Activated T-cell treated with anti-CD3 and anti-CD28 coated beads for 24 hours (primary cell): Measurements from ENCODE around the gene NSUN5.
"Not testable (repeated sequence)": the region's sequence is repeated elsewhere in the genome, so short reads cannot be mapped to it uniquely, and the experiment has no call there.

Experiments used
- DNase-seq: peaks from one replicate; pipeline ENCODE4 v3.0.0-alpha.2; 2020; ENCODE audit warnings: low read depth

NSUN5 gene

DNA sequence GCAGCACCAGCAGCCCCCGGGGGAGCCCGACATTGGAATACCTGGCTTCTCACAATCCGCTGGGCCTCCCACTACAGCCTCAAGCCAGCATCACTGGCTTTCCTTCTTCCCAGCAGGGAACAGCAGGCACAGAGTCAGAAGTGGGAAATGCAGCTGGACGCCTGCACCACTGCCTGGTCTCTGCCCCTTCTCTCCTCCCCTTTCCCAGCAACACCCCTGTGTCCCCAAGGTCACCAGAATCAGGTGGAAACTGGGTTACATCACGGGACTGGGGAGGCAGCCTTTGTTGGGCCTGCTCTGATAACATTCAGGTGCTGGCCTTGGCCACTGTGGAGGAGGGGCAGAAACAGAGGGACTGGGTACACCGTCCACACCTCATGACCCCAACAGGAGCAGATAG is 16.8 kb upstream of the NSUN5 start:
- not testable (repeated sequence) for DNase-seq

DNA sequence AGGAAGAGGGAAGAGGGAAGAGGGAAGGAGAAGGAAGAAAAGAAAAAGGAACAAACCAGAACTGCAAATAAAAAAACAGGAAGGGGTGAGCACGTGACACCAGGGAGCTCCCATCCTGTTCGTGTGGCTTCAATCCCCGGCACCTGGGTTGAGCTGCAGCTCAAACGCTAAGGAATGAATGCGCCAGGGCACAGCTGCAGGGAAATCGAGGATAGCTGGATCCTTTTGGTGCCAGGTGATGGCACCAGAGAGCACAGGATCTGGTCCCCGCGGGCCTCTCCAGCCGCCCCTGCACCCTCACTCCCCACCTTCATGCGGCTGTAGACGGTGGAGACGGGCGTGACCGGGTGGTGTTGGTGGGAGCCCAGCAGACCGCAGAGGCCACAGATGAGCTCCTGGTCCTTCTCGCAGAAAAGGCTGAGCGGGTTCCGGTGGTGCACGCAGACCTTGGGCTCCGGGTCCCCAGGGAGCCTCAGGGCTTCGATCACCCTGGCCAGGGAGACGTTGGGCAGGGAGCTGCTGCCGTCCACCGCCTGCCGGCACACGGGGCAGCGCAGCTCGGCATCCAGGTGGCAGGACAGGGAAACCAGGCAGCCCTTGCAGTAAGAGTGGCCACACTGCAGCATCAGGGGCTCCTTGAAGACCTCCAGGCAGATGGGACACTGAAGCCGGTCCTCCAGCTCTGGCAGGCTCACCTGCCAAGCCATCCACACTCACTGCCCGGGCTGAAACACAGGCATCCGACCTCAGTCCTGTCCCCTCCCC is 15.6 kb upstream of the NSUN5 start:
- DNase-seq, result peak; percentile 39

DNA sequence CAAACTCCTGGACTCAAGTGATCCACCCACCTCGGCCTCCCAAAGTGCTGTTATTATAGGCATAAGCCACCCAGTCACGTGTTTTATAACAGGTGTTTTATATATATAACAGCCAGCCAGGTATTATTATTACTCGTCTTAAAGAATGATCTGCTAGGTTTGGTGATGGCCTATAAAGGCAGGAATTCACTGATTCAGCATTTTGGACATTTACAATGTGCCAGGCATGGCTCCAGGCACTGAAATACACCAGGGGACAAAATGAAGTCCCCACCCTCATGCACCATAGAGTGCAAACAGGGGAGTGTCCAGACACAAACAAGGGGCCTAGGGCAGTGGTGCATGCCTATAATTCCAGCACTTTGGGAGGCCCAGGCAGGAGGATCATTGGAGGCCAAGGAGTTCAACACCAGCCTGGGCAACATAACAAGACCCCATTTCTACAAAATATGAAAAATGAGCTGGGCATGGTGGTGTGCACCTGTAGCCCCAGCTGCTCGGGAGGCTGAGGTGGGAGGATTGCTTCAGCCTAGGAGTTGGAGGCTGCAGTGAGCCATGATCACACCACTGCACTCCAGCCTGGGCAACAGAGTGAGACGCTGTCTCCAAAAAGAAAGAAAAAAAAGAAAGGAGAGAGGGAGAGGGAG is 14.9 kb upstream of the NSUN5 start:
- not testable (repeated sequence) for DNase-seq

DNA sequence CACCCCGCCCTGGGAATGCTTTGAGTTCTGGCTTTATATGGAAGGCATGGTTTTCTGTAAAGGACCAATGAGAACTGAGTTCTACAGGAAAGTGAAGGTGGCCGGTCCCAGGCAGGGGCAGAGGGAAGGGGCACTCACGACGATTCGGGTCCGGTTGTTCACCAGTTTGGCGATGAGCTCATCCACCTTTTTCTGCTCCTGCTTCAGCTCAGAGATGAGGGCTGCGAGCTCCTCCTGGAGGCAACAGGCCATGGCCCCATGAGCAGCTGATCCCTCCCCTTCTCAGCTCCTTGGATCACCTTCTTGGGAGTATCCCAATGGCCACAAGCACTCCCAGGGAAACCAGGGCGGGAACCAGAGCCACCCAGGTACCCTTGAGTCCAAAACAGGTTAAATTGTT is 11.4 kb upstream of the NSUN5 start:
- not testable (repeated sequence) for DNase-seq

DNA sequence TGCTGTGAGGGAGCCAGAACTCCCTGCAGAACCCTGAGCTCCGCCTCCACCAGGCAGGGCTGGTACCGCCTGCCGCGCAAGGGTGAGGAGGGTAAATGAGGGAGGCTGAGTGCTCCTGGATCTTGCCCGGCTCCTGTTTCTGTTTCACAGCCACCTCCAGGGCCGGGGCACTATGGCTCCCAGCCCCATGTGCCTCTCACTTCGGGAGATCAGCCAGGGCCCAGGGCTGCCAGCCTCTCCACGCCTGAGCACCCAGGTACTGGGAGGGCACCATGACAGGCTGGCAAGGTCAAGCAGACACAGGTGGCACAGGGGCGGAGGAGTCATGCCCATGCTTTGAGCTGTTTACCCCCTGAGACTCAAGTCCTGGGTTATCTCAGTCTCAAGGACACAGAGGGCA is 10.9 kb upstream of the NSUN5 start:
- DNase-seq, result not testable (repeated sequence)

DNA sequence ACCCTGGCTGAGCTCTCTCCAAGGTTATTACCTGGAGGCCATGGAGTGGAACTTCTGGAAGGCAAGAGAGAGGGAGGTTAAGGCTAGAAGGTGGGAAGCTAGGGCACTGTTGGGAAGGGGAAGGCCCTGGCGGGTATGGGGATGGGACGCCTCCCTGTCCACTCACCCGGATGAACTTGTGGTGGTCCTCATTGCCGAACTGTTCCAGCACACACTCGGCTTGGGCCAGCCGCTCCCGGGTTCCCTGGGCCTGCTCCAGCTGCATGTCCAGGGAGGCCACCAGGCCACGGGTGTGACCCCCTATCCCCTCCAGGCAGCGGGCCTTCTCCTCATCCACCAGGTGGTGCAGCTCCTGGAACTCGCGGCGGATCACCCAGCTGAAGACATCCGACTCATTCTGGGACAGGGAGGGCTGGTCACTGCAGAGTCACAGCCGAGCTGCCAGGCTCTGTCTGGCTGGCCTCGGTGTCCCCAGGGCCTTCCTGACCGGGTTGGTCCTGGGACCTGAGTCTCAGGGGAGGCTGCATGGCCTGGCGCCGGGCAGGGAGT is 10.1 kb upstream of the NSUN5 start:
- not testable (repeated sequence) for DNase-seq

DNA sequence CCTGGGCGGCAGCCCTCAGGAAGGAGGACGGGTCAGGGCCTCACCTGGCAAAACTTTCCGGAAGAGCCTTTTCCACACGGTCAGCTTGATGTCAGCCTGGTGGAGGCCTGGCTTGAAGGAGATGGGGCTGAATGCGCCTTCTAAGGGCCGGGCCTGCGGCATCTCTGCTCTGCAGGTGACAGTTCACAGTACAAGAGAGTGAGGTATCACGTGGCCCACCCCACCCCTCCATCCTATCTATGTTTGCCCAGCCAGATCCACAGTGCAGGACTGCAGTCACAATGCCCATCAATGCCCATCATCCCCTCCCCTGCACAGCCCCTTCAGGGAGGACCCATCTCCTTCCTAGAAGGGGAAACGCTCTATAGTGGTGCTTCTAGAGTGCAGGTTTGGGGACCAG is 7.9 kb upstream of the NSUN5 start:
- no peak for DNase-seq

DNA sequence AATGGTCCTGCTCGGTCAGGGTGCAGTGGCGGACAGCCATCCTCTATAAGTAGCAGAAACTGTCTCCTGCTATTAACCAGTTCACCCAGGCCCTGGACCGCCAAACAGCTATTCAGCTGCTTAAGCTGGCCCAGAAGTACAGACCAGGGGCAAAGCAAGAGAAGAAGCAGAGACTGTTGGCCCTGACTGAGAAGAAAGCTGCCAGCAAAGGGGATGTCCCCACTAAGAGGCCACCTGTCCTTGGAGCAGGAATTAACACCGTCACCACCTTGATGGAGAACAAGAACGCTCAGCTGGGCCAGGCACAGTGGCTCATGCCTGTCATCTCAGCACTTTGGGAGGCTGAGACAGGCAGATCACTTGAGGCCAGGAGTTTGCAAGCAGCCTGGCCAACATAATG is 5.6 kb upstream of the NSUN5 start:
- DNase-seq, result no peak

DNA sequence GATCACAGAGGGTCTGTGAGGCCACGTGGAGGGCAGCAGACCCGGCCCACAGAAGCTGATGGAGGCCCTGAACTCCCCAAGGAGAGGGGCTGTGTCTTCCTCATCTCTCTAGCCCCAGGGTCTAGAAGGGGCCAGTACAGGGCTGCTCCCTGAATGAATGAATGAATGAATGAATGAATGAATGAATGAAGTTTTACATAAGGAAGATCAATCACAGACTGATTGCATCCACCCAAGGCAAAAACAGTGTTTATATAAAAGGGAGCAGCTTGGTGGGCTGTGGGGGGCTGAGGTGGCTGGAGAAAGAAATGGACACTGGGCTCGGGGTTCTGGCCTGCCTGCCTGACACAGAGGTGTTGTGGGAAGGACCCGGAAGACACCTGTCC is 4.9 kb upstream of the NSUN5 start:
- DNase-seq, result no peak

DNA sequence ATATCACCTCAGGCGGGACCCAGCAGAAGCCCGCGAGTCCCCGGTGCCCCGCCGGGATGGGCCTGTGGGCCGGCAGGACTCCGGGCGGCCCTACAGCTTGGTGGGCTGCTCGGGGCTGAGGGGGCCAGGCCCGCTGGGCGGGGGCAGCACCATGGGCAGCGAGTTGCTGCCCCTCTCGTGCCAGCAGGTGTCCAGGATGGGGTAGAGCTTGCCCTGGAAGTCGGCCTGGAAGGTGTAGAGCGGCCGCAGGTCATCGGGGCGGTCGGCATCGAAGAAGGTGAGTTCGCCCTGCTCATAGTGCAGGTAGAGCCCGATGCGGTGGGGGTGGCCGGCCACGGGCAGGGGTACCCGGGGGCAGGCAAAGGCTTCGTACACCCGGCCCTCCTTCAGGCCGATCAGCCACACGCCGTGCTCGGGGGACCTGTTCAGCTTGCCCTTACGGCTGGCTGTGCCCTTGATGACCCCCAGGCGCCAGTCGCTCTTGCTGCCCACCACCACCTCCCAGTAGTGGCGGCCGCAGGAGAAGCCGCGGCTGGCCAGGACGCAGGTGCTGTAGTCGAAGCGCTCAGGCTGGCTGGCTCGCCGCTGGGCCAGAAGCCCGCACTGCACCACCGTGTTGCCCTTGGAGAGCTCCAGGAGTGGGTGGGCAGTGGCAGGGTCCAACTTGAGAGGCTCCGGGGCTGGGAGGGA is 4.3 kb upstream of the NSUN5 start:
- DNase-seq, result no peak

DNA sequence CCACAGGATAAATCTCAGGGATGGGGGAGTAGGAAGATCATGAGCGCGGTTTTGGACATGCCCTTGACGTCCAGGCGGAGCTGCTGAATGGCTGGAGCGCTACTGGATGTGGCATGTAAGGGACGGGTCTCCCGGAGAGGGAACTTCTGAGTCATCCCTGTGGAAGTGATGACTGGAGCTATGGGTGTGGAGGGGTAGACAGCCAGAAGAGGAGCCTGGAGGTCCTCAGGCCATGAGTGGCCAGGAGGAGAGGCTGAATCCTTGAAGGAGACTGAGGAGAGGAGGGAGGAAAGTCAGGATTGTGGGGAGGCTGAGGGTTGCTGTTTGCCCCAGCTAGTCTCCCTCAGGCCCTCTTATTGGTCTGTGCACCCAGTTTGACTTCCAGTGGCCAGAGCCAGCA is 2.8 kb upstream of the NSUN5 start:
- not testable (repeated sequence) for DNase-seq

DNA sequence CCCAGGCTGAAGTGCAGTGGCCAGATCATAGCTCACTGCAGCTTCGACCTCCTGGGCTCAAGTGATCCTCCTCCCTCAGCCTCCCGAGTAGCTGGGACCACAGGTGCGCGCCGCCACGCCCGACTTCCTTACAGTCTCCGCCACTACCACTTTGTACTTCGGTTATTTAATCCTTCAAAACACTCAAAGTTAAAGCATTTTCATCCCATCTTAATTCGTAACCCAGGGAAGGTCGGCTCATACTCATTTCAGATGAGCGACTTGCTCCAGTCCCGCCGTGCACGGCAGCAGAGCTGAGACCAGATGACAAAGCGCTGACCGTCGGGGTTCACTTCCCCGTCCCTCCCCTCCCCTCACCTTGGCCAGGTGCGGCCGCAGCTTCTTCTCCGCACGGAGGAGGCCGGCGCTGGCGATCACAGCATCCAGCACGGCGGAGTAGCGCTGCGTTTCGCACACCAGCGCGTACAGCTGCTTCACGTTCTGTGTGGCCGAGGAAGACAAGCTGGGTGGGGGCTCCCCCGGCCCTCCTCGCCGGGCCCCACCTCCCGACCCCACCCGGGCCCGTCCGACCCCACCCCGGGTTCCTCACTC is 457 bp downstream of the NSUN5 start:
- no peak for DNase-seq

DNA sequence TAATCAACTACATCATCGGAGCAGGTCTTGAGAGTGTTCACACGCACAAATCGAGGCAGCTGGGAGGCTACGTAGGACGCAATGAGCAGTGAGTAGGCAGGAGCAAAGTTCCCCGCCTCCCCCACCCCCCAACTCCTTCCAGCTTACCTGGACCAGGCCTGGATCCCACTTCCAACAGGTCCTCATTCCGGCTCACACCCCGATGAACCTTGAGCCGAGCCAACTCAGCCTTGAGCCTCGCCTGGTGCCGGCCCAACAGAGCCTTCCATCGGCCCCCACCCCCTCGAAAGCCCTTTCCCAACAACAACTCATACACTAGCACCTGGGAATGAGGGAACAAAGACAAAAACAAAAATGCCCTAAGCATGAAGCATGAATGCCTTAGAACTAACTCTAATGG is 1.2 kb downstream of the NSUN5 start:
- no peak for DNase-seq

DNA sequence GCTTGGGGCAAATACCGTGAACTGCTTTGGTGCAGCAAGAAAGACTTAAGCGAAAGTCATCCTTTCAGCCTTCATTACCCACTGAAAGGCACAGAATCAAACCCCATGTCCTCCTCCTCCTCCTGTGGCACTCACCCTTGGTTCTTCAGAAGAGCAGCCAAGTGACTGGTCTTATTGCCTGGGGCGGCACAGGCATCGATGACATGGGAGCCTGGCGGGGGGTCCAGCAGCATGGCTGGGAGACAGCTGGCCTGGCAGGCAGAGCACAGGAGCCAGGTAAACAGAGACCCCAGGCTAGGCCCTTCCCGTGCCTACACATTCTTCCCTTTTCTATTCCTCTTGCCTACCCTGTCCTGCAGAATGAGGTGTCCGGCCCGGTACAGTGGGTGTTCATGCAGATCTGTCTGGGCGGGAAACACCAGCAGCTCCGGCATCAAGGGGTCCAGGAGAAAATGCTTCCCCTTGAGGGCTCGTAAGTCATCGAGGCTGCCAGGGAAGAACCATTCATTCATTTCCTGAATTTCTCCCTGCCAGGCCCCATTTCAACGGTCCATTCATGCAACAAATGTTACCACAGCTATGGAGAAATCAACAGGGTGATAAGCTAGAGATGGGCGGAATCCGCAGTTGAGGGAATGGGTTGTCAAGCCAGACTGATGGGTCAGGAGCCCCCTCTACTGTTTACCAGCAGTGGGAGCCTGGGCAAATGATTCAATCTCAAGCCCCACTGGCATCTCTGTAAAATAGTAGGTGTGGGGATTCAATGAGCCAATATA is 3.8 kb downstream of the NSUN5 start:
- DNase-seq, result not testable (repeated sequence)

DNA sequence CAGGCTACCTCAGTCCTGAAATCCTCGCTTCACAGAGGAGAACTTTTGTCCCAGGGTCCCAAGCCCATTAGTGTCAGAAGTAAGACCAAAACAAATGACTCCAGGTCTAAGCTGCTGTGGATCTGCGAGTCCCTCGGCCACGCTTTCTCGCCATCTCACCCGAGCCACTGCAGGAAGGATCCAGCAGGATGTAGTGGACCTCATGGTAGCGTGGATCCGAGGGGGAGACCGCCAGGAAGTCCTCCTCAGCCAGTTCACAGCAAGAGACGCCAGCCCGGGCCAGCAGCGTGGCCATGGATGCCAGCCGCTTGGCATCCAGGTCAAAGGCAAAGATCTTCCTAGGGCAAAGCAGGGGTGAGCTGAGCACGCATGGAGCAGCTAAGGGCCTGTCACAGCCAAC is 4.6 kb downstream of the NSUN5 start:
- DNase-seq, result no peak

DNA sequence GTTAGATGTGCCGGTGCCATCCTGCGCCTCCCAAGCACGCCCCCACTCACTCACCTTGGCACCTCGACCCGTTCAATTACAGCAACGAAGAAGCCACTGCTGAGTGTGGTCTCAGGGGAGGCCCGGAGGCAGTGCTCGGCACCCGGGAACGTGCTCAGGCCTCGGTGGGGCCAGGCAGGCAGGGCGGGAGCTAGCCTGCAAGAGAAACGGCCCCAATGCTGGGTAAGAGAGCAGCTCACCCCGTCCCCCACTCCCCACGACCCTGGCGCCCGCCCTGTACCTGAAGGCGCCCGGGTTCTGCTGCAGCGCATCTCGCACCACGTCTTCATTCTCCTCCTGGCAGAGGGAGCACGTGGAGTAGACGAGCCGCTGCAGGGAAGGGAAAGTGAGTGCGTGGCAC is 5.1 kb downstream of the NSUN5 start:
- DNase-seq, result no peak

DNA sequence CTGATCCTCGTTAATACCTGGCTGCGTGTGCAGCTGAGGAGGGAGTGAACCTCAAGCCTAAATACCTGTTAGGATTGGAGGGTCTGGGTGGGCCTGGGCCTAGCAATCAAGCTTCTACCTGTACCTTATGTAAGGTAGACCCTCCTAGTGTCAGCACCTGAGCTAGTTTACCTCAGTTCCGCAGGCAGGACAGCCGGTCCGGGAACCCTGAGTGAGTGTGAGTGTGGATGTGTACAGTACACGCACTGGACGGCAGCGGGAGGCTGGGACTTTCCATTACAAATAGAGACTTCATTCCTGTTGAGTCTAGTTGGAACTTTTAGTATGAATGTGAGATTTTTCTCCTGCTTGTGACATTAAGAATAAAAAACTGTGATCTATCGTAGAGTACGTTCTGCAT is 5.8 kb downstream of the NSUN5 start:
- DNase-seq, result not testable (repeated sequence)

DNA sequence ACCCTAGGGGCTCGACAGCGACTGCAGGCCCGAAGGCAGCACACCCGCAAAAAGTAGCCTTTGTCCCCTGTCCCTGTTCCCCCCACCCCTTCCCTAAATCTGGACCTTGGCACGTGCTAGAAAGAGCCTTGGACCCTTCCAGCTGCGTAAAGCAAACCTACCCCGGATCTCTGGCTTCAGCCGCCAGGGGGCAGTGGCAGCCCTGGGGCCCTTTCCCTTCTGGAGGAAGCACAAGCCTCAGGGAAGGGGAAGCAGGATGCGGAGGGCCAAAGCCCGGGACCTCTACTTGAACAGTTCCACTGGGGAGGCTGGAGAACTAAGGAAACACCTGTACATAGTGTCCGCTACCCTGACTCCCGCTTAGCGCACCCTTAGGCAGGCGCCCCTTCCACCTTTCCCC is 7.5 kb downstream of the NSUN5 start:
- not testable (repeated sequence) for DNase-seq

DNA sequence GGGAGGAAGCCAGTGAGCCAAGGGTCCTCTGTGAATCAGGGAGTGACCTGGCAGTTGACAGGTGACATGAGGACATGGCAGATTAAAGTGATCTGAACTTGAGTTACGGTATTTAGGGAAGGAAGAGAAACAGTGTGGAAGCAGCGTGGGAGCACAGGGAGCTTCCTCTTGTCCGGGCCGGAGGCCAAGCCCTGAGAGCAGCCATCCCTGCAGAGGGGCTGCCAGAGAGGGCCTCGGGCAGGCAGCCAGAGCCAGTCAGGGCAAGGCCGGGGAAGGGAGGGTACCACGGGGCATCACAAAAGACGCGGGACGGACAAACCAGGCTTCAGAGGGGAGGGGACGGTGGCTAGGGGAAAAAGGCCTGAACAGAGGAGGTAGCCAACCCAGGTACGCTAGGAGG is 8.8 kb downstream of the NSUN5 start:
- not testable (repeated sequence) for DNase-seq

DNA sequence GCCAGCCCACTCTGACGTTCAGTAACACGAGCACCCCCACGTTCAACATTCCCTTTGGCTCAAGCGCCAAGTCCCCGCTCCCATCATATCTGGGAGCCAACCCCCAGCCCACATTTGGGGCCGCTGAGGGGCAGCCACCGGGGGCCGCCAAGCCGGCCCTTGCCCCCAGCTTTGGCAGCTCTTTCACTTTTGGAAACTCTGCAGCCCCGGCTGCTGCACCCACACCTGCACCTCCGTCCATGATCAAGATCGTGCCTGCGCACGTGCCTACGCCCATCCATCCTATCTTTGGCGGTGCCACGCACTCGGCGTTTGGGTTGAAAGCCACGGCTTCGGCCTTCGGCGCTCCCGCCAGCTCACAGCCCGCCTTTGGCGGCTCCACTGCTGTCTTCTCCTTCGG is 10.9 kb downstream of the NSUN5 start:
- DNase-seq, result not testable (repeated sequence)

DNA sequence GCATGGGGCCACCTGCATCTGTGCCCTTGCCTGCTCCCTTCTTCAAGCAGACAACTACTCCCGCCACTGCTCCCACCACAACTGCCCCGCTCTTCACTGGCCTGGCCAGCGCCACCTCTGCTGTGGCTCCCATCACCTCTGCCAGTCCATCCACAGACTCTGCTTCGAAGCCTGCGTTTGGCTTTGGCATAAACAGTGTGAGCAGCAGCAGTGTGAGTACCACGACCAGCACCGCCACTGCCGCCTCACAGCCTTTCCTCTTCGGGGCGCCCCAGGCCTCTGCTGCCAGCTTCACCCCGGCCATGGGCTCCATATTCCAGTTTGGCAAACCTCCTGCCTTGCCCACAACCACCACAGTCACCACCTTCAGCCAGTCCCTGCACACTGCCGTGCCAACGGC is 11.4 kb downstream of the NSUN5 start:
- not testable (repeated sequence) for DNase-seq

DNA sequence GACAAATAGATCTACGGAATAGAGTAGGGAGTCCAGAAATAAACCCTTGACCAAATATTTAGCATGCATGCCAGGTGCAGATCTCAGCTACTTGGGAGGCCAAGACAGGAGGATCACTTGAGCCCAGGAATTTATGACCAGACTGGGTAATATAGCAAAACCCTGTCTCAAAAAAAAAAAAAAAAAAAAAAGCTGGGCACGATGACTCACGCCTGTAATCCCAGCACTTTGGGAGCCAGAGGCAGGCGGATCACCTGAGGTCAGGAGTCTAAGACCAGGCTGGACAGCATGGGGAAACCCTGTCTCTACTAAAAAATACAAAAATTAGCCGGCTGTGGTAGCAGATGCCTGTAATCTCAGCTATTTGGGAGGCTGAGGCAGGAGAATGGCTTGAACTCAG is 31.4 kb downstream of the NSUN5 start:
- not testable (repeated sequence) for DNase-seq
